BE2C (cell line): ENCODE measurements around the gene KCTD1.
A peak's percentile ranks its signal among the peaks of the same experiment; 100 is the strongest.

ENCODE experiments used
- DNase-seq: peaks from one replicate; pipeline ENCODE4 v3.0.0-alpha.2; 2020
- H3K27me3 ChIP-seq: fragments of 250-450 bp; sonication (Bioruptor Pico); 2 replicates; pipeline ENCODE4 v1.5.1; 2020; ENCODE audit warnings: mild to moderate bottlenecking
- H3K36me3 ChIP-seq: fragments of 250-450 bp; sonication (Bioruptor Pico); 2 replicates; pipeline ENCODE4 v1.5.1; 2020; ENCODE audit warnings: mild to moderate bottlenecking
- H3K4me1 ChIP-seq: fragments of 250-450 bp; sonication (Bioruptor Pico); 2 replicates; pipeline ENCODE4 v1.5.1; 2020
- H3K4me3 ChIP-seq: 2 replicates; pipeline ENCODE4 v1.5.1; 2011; ENCODE audit warnings: low read depth, low read length
- H3K9me3 ChIP-seq: fragments of 250-450 bp; sonication (Bioruptor Pico); 2 replicates; pipeline ENCODE4 v1.5.1; 2020
- CTCF ChIP-seq: IDR thresholded peaks from 2 replicates; pipeline ENCODE4 v1.5.1; 2012; ENCODE audit warnings: mild to moderate bottlenecking, low read depth, low read length

The KCTD1 gene

GRCh38 chr18:26551695-26552081 is 3.3 kb upstream of the KCTD1 start:
- H3K36me3 ChIP-seq, result no peaks in the 10 kb centered on the region
- no peak overlapping the region for H3K4me3 ChIP-seq
- no peaks in the 10 kb centered on the region for H3K9me3 ChIP-seq
- no peaks in the 10 kb centered on the region for H3K4me1 ChIP-seq
- DNase-seq, result no peak
- no peak for TF ChIP-seq CTCF
- no peaks in the 10 kb centered on the region for H3K27me3 ChIP-seq

- Histone ChIP-seq H3K4me1 (no peaks in the 10 kb centered on the region), H3K27me3 (no peaks in the 10 kb centered on the region), H3K9me3 (no peaks in the 10 kb centered on the region), H3K4me3 (no peak overlapping the region), H3K36me3 (no peaks in the 10 kb centered on the region)
- no peak for DNase-seq
- TF ChIP-seq CTCF, result no peak
These were observed 2.8 kb upstream of the KCTD1 start for GRCh38 chr18:26550998-26551694.

- TF ChIP-seq CTCF, result no peak
- peak; percentile 57 for DNase-seq
- Histone ChIP-seq H3K9me3 (no peaks in the 10 kb centered on the region), H3K36me3 (no peaks in the 10 kb centered on the region), H3K4me1 (no peaks in the 10 kb centered on the region), H3K27me3 (no peaks in the 10 kb centered on the region), H3K4me3 (peak overlapping the region; percentile 67)
These were observed 1.1 kb upstream of the KCTD1 start for GRCh38 chr18:26549263-26550094.

- no peaks in the 10 kb centered on the region for H3K27me3 ChIP-seq
These were observed 523 bp downstream of the KCTD1 start for GRCh38 chr18:26547646-26548414.

GRCh38 chr18:26546875-26547645 is 1.3 kb downstream of the KCTD1 start:
- Histone ChIP-seq H3K4me3 (peak overlapping the region; percentile 67), H3K9me3 (no peaks in the 10 kb centered on the region), H3K27me3 (no peaks in the 10 kb centered on the region), H3K36me3 (no peaks in the 10 kb centered on the region), H3K4me1 (no peaks in the 10 kb centered on the region)
- DNase-seq, result peak; percentile 12
- no peak for TF ChIP-seq CTCF

More at GRCh38 chr18:26547646-26548414, 523 bp downstream of the KCTD1 start:
- Histone ChIP-seq H3K4me3 (peak overlapping the region; percentile 67), H3K4me1 (no peaks in the 10 kb centered on the region), H3K9me3 (no peaks in the 10 kb centered on the region), H3K36me3 (no peaks in the 10 kb centered on the region)
- peak; percentile 76 for DNase-seq
- peak; percentile 57 for TF ChIP-seq CTCF
